ENCODE results near the gene SYT9. TPM values are rescaled to one million over a fixed set of nuclear protein-coding genes. Genes with fewer than 3 reads are reported as not detected.

The SYT9 gene
- total and polyA plus RNA-seq, 2 of the 4 experiments (the other 2 are of a cell fraction) = not detected

- no peak overlapping the region for H3K27ac ChIP-seq (ENCODE audit: insufficient read depth, low read length)
- H2AK5ac ChIP-seq (ENCODE audit: low read depth, low read length) = no peak overlapping the region
- dilution Hi-C loops (cut with HindIII; ENCODE audit: low sequenced_read_pairs, unreplicated experiment) (no loop called here), in situ Hi-C loops (cut with MboI; ENCODE audit: low sequenced_read_pairs) (no loop called here), intact Hi-C loops (cut with micrococcal nuclease) (no loop called here)
- H2BK15ac ChIP-seq (ENCODE audit: low read depth, low read length) = no peak overlapping the region
- H3K4me3 ChIP-seq (ENCODE audit: insufficient read depth, low read depth, low read length) = no peak overlapping the region
- no TSS peak for BruUV-seq (replicated peaks)
- ChIA-PET POLR2A (ENCODE audit: unreplicated experiment) (no interaction called here), CTCF (no interaction called here)
- no peaks in the 10 kb centered on the region for H4K20me1 ChIP-seq (ENCODE audit: insufficient read depth, low read length)
- TF ChIP-seq POLR2A (IDR thresholded peaks at IDR 0.05; ENCODE audit: low read depth, low read length) (no peak), RCOR1 (IDR thresholded peaks at IDR 0.05; ENCODE audit: insufficient replicate concordance, low read length) (no peak), MAFK (IDR thresholded peaks at IDR 0.05; ENCODE audit: low read depth, low read length) (no peak), BHLHE40 (IDR thresholded peaks at IDR 0.05; ENCODE audit: low read depth, low read length) (no peak), RAD21 (IDR thresholded peaks at IDR 0.05; ENCODE audit: low read length) (no peak), FOS (IDR thresholded peaks at IDR 0.05; ENCODE audit: low read depth, low read length) (no peak), MAZ (IDR thresholded peaks at IDR 0.05; ENCODE audit: borderline replicate concordance, low read depth, low read length) (no peak), CTCF (conservative IDR thresholded peaks at IDR 0.05; ENCODE audit: low read depth, low read length) (no peak), CHD1 (IDR thresholded peaks at IDR 0.05; ENCODE audit: low read depth, low read length) (no peak), SMC3 (IDR thresholded peaks at IDR 0.05; ENCODE audit: low read depth, low read length) (no peak), USF2 (IDR thresholded peaks at IDR 0.05; ENCODE audit: low read depth, low read length) (no peak)
- no peaks in the 10 kb centered on the region for H3K4me1 ChIP-seq (ENCODE audit: control insufficient read depth, insufficient read depth, low read length)
- no peak overlapping the region for H2BK5ac ChIP-seq (ENCODE audit: low read depth, low read length, poor library complexity, severe bottlenecking)
- no peak overlapping the region for H3K14ac ChIP-seq (replicated peaks; ENCODE audit: low read depth, low read length)
- no peak overlapping the region for H4K8ac ChIP-seq (ENCODE audit: low read depth in 2 of 2, low read length in 2 of 2)
- ATAC-seq (ENCODE audit: low read depth) = no peak
- no peak overlapping the region for H4K91ac ChIP-seq (ENCODE audit: insufficient read depth, low read depth, low read length)
- no CpG with 5 or more reads among the region's 1 CpG for WGBS, 2 experiments (ENCODE audit: extremely low coverage in 2 of 2, insufficient read length in 1 of 2)
- H2BK20ac ChIP-seq (ENCODE audit: low read depth, low read length) = no peak overlapping the region
- no peak overlapping the region for H2AK9ac ChIP-seq (replicated peaks; ENCODE audit: low read depth, low read length, poor library complexity)
- no peaks in the 10 kb centered on the region for H3K9me1 ChIP-seq (ENCODE audit: insufficient read depth, low read length)
- H3K27me3 ChIP-seq (ENCODE audit: control insufficient read depth, insufficient read depth, low read length) = no peaks in the 10 kb centered on the region
- no peak overlapping the region for H3K4me2 ChIP-seq (ENCODE audit: low read depth, low read length)
- H3K23ac ChIP-seq (ENCODE audit: low read depth, low read length) = no peak overlapping the region
- no peaks in the 10 kb centered on the region for H3K36me3 ChIP-seq (ENCODE audit: control insufficient read depth, insufficient read depth, low read length)
- H2BK120ac ChIP-seq (ENCODE audit: low read depth, low read length) = no peak overlapping the region
- no peaks in the 10 kb centered on the region for H3K9me3 ChIP-seq (ENCODE audit: control insufficient read depth, insufficient read depth, low read length)
- no peak for DNase-seq
- no peak overlapping the region for H3K18ac ChIP-seq (ENCODE audit: low read depth, low read length)
- no peak overlapping the region for H3K4ac ChIP-seq (ENCODE audit: low read depth, low read length)
- H4K5ac ChIP-seq (ENCODE audit: low read depth, low read length) = no peak overlapping the region
- H3K9ac ChIP-seq (ENCODE audit: low read depth, low read length) = no peak overlapping the region
- no peaks in the 10 kb centered on the region for H3K79me1 ChIP-seq (ENCODE audit: low read depth in 1 of 2, low read length in 2 of 2)
- H3K56ac ChIP-seq (ENCODE audit: extremely low read depth, insufficient read depth, low read length) = no peak overlapping the region
- H2AFZ ChIP-seq (replicated peaks; ENCODE audit: low read length, poor library complexity) = no peak overlapping the region
Measured at GRCh38 chr11:7473717-7474116, 222.0 kb downstream of the SYT9 start.
